HUDEP-2 (cell line): ENCODE measurements around the gene KANSL3.
"Not testable (repeated sequence)": the region's sequence is repeated elsewhere in the genome, so short reads cannot be mapped to it uniquely, and the experiment has no call there.

Source experiments
- DNase-seq, 76 experiments: peaks; one replicate each; lab custom pipeline; 2025; ENCODE audit not compliant: unreplicated experiment in 76 of 76; lab: John Stamatoyannopoulos, UW

Gene KANSL3

DNA sequence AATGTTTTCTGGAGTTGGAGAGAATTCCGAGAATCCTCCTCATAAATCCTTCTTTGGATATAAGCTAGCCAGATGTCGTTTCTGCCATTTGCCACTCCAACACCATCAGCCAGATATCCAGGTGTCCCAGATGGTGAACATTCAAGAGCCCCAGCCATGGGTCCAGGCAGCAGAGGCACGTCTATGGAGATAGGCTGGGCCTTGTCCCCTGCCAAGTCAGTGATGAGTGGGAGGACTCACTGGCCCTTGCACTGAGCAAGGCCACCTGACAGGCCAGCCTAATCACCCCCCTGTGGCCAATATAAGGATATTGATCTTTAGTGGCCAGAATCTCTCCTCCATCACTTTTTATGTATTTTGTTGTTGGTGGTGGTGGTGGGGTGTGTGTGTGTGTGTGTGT lies 73.5 kb downstream of the KANSL3 start:
- DNase-seq: no peak

DNA sequence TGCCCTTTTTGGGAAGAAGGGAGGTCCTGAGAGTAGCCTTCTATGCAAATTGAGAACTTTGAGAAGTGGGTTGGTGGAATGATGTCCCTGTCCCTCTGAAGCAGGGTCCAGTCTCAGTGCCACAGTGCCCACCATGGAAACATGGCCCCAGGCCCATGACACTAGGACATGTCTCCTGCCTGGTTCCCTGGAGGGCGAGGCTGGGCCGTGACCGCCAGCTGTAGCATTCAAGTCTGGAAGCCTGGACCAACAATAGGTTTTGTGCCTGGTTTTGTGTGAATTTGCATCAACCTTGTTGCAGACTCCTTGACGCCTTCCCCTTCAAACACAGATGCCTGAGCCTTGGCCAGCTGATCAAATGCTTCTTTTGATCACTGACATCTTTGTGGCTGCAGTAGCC lies 74.1 kb downstream of the KANSL3 start:
- DNase-seq: no peak

DNA sequence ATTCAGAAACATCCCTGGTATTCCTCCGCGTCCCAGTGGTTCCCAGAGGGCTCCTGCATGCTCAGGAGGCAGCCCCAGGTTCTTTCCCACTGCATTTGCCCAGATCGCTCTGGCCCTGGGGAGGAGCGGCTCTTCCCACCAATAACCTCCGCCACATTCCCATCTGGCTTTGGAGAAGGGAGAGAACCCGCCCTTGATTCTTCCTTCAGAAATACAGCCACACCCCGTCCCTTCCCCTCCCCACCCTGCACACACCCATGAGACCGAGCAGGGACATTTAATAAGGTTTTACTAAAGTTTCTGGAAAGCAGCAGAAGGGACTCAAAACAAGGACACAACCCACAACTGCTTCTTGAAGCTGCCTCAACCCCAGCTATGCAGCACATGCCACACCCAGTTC lies 79.6 kb downstream of the KANSL3 start:
- no peak for DNase-seq

DNA sequence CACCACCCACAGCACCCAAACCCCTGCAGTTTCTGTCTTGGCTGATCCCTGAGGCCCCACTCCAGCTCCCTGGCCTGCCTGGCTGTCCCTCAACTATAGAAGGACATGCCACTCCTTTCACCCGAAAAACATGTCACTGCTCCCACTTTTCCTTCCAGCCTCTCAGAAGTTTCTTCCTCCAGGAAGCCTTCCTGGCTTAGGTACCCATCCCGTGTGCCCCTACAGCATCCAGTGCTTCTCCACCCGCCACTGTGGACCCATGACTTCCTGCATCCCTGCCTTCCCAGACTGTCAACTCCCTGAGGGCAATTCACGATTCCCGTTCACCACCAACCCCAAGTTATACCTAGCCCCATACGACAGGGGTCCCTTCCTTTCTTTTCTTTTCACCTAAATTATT lies 80.1 kb downstream of the KANSL3 start:
- no peak for DNase-seq

DNA sequence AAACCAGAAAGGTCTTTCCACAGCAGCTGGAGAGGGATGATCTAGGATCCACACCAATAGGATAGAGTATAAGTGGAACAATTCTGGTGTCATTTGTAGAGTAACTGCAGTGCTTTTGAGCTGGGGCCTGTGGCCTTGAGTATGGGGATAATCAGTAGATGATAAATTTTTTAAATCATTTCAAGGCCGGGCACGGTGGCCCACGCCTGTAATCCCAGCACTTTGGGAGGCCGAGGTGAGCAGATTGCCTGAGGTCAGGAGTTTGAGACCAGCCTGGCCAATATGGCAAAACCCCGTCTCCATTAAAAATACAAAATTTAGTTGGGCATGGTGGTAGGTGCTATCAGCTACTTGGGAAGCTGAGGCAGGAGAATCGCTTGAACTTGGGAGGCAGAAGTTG lies 80.7 kb downstream of the KANSL3 start:
- not testable (repeated sequence) for DNase-seq

DNA sequence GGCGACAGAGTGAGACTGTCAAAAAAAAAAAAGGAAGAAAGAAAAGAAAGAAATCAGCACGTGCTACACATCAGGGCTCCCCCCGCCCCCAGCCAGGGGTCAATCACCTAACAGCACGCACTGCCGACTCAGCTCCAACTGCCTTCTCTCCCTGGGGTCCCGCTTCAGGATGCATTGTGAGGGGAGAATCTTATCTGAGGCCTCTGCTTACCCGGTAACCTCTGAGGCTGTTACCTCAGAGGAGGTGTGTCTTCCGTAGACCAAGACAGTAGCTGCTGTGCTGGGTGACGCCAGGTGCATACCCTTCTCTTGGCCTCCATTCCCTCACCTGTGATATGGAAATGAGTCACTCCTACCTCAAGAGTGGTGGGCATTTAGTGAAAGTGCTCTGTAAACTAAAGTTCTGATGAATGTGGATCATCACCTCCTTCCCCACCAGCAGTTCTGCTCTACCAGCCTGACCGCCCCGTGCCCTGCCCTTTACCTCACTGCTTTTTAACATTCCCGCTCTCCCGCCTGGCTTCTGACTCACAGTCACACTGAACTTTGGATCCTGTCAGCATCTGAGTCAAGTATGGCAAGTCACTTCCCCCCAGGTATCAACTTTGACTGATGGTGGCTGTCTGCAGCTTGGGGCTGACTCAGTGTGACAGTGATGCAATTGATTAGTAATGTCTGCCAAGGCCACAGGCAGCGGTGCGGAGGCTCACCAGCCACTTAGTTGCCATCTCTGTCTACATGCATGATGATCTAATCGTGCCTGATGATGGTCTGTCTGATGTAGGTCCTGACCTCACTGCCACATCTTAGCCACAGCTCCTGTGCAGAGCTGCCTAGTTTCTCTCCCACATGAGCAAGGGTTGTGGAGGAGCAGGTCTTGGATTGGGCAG lies 81.4 kb downstream of the KANSL3 start:
- DNase-seq: no peak

DNA sequence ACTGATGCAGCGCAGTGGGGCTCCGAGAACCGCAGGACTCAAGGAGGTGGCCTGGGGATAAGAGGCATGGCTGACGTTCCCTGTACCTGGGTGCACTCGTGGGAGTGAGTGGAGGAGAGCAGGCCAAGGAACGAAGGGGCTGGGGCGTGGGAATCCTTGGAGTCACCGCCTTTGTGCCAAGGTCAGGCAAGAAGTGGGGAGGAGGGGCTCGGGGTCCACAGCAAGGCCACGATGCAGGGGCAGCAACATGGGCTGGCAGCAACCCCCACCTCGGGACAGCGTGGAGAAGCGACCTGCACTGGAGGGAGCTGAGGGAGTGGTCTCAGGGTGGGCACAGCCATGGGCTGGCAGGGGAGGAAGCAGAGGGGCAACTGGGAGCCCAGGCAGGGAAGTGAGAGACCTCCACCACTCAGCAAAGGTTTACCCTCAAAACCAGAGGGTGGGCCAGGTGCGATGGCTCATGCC lies 82.9 kb downstream of the KANSL3 start:
- no peak for DNase-seq

DNA sequence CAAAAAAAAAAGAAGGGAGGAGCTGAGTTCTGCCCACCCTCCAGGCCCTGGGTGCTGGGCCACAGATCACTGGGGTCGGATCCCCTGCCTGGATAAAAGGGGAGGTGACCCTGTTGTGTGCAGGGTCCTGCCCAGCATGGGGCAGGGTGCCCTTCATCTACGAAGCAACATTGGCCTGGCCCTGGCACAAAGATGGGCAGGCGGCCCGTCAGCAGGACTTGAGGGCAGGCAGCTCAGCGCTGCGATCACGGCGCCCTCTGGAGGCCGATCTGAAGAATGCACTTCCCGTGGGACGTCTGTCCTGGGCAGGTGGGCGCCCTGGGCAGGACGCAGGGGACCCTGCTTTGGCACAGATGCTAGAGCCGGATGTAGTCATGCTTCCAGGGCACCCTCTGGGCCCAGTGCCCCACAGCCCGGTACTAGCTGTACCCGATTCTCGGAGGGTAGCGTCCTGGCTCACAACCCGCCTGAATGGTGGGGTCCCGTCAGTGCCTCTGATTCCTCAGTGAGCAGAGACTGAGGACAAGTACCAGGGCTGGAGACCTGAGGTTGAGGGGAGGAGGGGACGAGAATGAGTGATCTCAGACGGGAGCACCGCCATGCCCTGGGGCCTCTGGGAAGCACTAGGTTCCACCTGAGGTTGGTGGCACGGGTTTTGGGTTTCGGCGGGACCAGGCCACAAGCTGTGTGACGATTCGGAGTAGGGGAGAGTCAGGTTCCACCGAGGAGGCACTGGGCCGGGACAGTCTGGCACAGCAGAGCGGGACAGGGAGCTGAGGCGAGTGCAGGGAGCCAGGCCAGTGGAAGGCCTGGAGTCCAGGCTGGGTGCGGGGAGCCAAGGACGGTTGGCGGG lies 83.6 kb downstream of the KANSL3 start:
- peak in 43 of 76 experiments; percentile 1 to 55 (median 18) for DNase-seq

DNA sequence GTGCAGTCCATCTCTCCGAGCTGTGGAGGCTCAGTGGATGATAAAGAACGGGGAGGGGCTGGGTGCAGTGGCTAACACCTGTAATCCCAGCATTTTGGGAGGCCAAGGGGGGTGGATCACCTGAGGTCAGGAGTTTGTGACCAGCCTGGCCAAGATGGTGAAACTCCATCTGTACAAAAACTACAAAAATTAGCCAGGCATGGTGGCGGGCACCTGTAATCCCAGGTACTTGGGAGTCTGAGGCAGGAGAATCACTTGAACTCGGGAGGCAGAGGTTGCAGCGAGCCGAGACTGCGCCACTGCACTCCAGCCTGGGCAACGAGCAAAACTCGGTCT lies 84.2 kb downstream of the KANSL3 start:
- not testable (repeated sequence) for DNase-seq

DNA sequence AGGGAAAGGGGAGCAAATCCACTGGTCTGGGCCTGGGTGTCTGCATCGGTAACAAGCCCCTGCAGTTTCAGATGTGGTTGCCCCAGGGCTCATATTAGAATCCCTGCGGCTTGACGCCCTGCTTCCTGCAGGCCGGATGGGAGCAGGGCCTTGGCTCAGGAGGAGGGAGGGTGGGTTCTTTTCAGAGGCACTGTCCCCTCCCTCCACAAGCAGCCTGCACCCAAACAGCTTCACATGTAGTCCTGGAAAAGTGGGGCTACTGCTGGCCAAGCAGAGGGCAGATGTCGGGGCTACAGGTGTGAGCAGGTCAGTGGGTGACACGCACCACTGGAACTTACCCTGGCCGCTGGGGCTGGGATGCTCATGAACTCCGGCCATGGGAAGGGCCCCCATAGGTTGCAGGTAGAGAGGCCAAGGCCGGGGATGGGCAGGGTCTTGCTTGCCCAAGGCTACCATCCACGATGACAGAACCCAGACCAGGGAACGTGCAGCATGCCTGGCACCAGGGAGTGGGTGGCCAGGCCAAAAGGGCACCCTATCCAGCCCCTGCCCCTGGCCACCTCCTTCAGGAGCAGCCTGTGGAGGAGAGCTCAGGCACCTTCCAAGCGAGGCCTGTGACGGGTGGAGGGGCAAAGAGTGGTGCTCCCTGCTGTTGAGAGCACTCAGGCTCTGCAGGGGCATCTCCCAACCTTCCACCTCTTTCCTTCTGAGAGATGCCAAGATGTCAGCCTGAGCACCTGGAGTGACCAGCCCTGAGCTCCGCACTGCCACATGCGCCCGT lies 84.7 kb downstream of the KANSL3 start:
- no peak for DNase-seq

DNA sequence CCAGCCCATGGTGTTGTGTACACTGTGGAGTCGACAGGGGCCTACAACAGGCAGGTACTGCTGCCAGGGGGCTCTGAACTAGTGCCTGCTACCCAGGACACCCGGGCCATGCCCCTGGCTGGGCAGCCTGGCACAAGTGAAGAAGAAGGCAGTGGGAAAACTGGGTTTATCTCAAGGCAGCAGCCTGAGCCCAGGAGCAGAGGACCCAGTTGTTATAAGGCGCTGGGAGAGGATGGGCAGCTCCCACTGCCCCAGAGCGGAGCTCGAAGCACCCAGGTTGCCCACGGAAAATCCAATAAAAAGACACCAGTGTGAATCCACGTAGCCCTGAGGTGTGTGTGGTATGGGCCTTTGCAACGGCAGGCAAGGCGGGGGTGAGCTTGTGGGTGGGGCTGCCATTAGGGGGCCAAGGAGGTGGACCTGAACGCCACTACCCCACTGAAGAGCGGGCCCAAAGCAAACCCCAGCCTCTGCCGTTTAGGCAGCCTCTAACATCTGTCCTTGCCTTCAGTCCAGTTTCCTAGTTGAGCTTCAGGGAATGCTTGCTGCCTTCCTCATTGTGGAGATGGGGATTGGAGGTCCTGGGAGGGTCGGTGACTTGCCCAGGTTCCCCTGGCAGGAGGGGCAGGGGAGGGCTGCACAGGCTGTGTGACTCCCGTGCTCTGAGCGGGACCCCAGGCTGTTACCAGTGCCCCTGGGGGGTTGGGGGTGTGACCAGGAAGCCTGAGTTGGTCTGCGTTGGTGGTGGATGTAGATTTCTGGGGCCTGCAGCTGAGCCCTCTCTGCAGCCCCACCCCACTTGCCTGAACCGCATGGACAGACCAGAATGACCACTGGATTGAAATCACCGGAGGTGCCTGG lies 85.6 kb downstream of the KANSL3 start:
- no peak for DNase-seq

DNA sequence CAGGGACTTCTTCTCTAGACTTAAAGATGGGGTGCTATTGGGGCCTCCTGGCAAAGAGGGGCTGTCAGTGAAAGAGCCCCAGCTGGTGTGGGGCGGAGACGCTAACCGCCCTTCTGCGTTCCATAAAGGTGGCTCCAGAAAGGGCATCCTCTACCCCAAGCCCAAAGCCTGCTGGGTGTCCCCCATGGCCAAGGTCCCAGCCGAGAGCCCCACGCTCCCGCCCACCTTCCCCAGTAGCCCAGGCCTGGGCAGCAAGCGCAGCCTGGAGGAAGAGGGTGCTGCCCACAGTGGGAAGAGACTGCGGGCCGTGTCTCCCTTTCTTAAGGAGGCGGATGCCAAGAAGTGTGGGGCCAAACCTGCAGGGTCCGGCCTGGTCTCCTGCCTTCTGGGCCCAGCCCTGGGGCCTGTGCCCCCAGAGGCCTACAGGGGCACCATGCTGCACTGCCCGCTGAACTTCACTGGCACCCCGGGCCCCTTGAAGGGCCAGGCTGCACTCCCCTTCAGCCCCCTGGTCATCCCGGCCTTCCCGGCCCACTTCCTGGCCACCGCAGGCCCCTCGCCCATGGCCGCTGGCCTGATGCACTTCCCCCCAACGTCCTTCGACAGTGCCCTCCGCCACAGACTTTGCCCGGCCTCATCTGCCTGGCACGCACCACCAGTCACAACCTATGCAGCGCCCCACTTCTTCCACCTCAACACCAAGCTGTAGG lies 86.4 kb downstream of the KANSL3 start:
- no peak for DNase-seq

DNA sequence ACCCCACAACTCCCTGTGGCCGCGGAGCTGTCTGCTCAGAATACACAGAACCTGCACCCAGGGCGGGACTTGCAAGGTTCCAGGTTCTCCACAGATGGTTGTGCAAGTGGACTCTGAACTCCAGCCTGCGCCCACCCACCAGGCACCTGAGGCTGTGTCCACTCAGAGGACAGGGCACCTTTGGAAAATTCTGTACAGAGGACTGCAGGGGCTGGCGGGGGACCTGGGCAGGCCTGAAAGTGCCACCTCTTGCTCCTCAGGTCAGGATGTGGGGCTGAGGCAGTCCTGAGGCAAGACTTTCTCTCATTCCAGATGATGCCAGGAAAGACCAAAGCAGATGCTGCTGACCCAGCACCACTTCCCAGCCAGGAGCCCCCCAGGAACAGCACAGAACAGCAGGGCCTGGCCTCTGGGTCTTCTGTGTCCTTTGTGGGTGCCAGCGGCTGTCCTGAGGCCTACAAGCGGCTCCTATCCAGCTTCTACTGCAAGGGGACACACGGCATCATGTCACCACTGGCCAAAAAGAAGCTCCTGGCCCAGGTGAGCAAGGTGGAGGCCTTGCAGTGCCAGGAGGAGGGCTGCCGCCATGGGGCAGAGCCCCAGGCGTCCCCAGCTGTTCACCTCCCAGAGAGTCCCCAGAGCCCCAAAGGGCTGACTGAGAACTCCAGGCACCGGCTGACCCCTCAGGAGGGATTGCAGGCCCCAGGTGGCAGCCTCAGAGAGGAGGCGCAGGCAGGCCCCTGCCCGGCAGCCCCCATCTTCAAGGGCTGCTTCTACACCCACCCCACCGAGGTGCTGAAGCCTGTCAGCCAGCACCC lies 87.1 kb downstream of the KANSL3 start:
- DNase-seq: no peak

DNA sequence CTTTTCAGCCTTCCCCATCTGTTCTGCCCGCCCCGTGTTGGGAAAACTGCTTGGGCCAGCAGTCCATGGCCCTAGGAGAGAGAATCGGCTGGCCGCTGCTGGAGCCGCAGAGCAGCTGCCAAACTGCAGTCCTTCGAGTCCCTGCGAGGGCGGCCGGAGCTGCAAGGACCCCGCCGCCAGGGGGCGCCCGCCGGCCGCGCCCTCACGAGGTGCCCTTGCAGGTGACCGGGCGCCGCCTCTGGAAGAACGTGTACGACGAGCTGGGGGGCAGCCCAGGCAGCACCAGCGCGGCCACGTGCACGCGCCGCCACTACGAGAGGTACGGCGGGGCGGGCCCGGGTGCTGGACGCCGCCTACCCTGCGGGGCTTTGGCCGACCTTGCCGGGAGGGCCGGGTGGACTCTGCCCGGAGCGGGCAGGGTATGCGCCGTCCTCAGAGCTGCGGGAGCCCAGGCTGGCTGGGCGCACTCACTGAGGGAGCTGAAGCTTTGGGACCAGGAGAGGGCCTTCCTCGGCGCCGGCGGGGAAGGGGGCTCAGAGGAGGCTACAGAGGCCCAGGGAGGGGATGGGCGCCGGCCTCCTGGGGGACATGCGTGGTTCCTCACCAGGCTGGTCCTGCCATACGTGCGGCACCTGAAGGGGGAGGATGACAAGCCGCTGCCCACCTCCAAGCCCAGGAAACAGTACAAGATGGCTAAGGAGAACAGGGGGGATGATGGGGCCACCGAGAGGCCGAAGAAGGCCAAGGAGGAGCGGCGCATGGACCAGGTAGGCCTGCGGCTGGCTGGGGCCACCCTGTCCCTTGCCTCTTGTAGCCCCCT lies 87.9 kb downstream of the KANSL3 start:
- peak in 10 of 76 experiments; percentile 2 to 54 (median 13) for DNase-seq

DNA sequence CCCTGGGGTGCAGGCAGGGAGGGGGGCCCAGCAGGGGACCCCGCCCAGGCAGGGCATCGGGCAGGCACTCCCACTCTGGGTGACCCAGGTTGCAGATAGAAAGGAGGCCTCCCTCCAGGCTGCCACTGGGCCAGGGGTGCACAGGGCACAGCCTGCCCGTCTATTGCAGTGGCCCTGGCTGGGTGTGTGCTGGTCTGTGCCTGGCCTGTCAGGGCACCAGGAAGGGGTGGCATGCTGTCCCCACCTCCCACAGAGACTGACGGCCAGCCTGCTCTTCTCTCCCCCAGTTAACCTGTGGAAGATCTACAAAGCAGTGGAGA lies 88.7 kb downstream of the KANSL3 start:
- no peak for DNase-seq

DNA sequence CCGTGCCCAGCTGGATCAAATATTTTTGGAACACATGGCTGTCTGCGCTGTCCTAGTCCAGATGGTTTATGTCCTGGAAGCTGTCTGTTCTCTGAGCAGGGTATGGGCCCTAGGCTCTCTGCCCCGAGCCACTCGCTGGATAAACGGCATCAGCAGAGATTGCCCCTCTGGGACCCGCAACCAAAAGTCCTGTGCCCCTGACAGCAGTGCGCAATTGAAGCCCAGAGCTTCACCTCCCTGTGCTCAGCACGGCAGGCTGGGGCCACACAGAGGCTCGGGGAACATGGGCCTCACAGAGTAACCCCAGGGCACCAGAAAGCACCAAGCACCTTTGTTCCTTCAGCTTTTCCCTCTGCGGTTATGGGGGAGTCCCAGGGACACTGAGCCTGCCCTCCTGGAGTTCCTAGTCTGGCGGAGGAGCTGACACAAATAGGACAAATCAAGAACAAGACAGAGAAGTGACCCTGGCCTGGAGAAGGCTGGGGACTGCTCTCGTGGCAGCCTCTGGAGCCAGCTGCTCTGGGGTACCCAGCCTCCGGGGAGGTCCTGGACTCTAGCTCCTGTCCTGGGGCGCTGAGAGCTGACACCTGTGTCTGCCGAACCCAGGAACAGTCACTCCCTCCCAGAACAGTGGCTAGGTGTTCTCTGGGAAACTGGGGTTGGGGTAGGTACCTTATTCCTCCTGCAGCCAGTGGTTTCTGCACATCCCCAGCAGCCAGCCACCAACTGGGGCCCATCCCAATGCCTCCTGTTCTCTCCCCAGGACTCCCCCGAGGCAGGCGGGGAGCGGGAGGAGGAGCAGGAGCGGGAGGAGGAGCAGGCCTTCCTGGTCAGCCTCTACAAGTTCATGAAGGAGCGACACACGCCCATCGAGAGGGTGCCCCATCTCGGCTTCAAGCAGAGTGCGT lies 89.3 kb downstream of the KANSL3 start:
- DNase-seq: no peak

DNA sequence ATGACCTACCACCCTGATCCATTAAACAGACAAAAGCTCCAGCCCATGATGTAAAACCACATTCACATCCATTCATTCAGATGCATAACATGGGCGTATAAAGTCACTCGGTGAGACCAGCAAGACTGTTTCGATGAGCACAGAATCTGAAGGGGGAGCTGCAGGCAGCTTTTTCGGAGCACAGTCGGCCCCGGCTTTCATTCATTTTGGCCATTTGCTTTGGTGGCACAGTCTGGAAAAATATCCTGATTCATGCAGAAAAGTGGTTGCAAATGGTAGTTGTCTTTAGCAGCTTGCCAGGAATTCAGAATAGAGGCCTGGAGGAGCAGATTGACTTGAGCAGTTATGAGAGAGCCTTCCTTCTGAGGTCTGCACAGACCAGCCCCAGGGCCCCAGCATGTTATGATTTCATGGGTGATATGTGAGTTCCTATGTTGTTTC lies 90.4 kb downstream of the KANSL3 start:
- DNase-seq: no peak
